ENCODE data around the gene AP3B1. TPM values are rescaled to one million over a fixed set of nuclear protein-coding genes. Genes with fewer than 3 reads are reported as not detected.
A peak's percentile ranks its signal among the peaks of the same experiment; 100 is the strongest.

AP3B1 gene
- total RNA-seq, 1 experiment from 2014 or later, result 50.3 TPM

- Mint-ChIP-seq H3K27me3 (ENCODE audit: low read depth) (no peaks in the 10 kb centered on the region; the same call in 1 of the 2 replicates), H3K4me3 (peak overlapping the region; percentile 93), H3K9me3 (peaks cover 8% of the 10 kb centered on the region), H3K27ac (peak overlapping the region; percentile 95), H3K36me3 (peaks cover 1% of the 10 kb centered on the region; the same call in 1 of the 2 replicates), H3K4me1 (peaks cover 21% of the 10 kb centered on the region)
- ATAC-seq, result peak; percentile 66
- ChIA-PET CTCF (interaction anchor here (1.0 to 2.8 kb wide), 11 partner anchors 11 to 725 kb away, joined by 3 to 22 read pairs (median 5); partner anchors contain the start of gene SCAMP1), POLR2A (interaction anchor here (0.6 to 2.9 kb wide), 4 partner anchors 11 to 225 kb away, joined by 3 to 12 read pairs (median 4); partner anchors contain the start of gene SCAMP1)
- TF ChIP-seq SMAD4 (CRISPR knock-in tag; IDR thresholded peaks at IDR 0.05) (no peak), ZNF423 (CRISPR knock-in tag; IDR thresholded peaks at IDR 0.05) (peak; percentile 24; the same call in 1 of the 2 replicates), FOXP1 (CRISPR knock-in tag; IDR thresholded peaks at IDR 0.05; ENCODE audit: borderline replicate concordance) (no peak), PRRX2 (CRISPR knock-in tag; IDR thresholded peaks at IDR 0.05) (no peak), PRDM15 (CRISPR knock-in tag; IDR thresholded peaks at IDR 0.05) (peak; percentile 81), TEAD1 (CRISPR knock-in tag; IDR thresholded peaks at IDR 0.05) (no peak), ZBTB21 (CRISPR knock-in tag; IDR thresholded peaks at IDR 0.05; ENCODE audit: borderline replicate concordance) (no peak), FOXK1 (CRISPR knock-in tag; IDR thresholded peaks at IDR 0.05) (no peak), FOXP4 (CRISPR knock-in tag; IDR thresholded peaks at IDR 0.05) (no peak), CTCF (IDR thresholded peaks at IDR 0.05) (peak; percentile 24; the same call in 1 of the 2 replicates)
- DNase-seq (ENCODE audit: low spot score), result peak; percentile 78
Measured at GRCh38 chr5:78295035-78295961, 800 bp upstream of the AP3B1 start.

GRCh38 chr5:78293851-78294247 is 649 bp downstream of the AP3B1 start:
- H3K4me1 Mint-ChIP-seq, result peaks cover 34% of the 10 kb centered on the region
- no peaks in the 10 kb centered on the region for H3K9me3 Mint-ChIP-seq
- ATAC-seq (peak; percentile 1), DNase-seq (ENCODE audit: low spot score) (no peak)
- peak overlapping the region; percentile 93 for H3K4me3 Mint-ChIP-seq
- ChIA-PET POLR2A (interaction anchor here (1.4 to 2.9 kb wide), 2 partner anchors 10 to 67 kb away, joined by 5 to 12 read pairs; partner anchors contain the start of gene SCAMP1), CTCF (interaction anchor here (0.9 to 2.8 kb wide), 7 partner anchors 10 to 801 kb away, joined by 3 to 22 read pairs (median 5); partner anchors contain the start of genes SCAMP1 and WDR41)
- no peaks in the 10 kb centered on the region; the same call in 1 of the 2 replicates for H3K27me3 Mint-ChIP-seq (ENCODE audit: low read depth)
- H3K27ac Mint-ChIP-seq, result peak overlapping the region; percentile 95
- no peaks in the 10 kb centered on the region for H3K36me3 Mint-ChIP-seq
- no peak for TF ChIP-seq E2F4 (CRISPR knock-in tag; IDR thresholded peaks at IDR 0.05; ENCODE audit: borderline replicate concordance, low read depth)
